B cell (primary cell): ENCODE measurements around the gene PDE4A. TPM values are rescaled to one million over a fixed set of nuclear protein-coding genes. Genes with fewer than 3 reads are reported as not detected.

Experiments used
- ATAC-seq: fragments of 200-7000 bp; cut with Tn5 transposase; one replicate; pipeline ENCODE4 v1.10.0; 2021; ENCODE audit warnings: low read depth, mild to moderate bottlenecking, moderate number of reproducible peaks, moderate library complexity
- CTCF ChIA-PET: fragments of 350-600 bp; sonication (Branson Sonifier 250); formaldehyde crosslinking; loops from one replicate; lab custom pipeline; 2021; ENCODE audit warnings: antibody characterized with exemption, inconsistent platforms; lab: Charles Lee
- POLR2A ChIA-PET: fragments of 350-600 bp; sonication (Branson Sonifier 250); formaldehyde crosslinking; loops from one replicate; lab custom pipeline; 2021; ENCODE audit warnings: antibody characterized with exemption; lab: Charles Lee
- DNase-seq: peaks from one replicate; pipeline ENCODE4 v3.0.0; 2013
- H2AFZ ChIP-seq: 2 replicates; pipeline ENCODE4 v1.6.1; 2012; ENCODE audit warnings: mild to moderate bottlenecking, low read depth, low read length; ENCODE audit not compliant: insufficient read depth, poor library complexity, severe bottlenecking
- H3K27ac ChIP-seq, 2 donors: 1 replicate in 1 of 2; 2 replicates in 1 of 2; pipeline ENCODE4 v1.5.1; 2012 to 2013; ENCODE audit warnings: low read length in 2 of 2, mild to moderate bottlenecking in 2 of 2, moderate library complexity in 1 of 2
- H3K27me3 ChIP-seq, 4 experiments: fragments of 200-600 bp in 1 of 4; sonication (generic) in 1 of 4; replicated peaks in 1 of 4; 1 replicate in 2 of 4; 2 replicates in 2 of 4; pipeline versions ENCODE4 v1.6.1 to v1.7.0; 2013 to 2016; ENCODE audit warnings: low read length in 3 of 4, mild to moderate bottlenecking in 2 of 4, mixed read lengths in 1 of 4, moderate library complexity in 1 of 4; ENCODE audit not compliant: insufficient read depth in 4 of 4, control insufficient read depth in 3 of 4; ENCODE audit errors: control extremely low read depth in 1 of 4
- H3K36me3 ChIP-seq, 2 experiments: replicated peaks in 1 of 2; 1 replicate in 1 of 2; 2 replicates in 1 of 2; pipeline versions ENCODE4 v1.6.1 to v1.7.1; 2013; ENCODE audit warnings: low read length in 1 of 2; ENCODE audit not compliant: insufficient read depth in 2 of 2, control insufficient read depth in 1 of 2; ENCODE audit errors: control extremely low read depth in 1 of 2, extremely low read depth in 1 of 2
- H3K4me1 ChIP-seq, 2 donors: fragments of 200-600 bp in 1 of 2; sonication (generic) in 1 of 2; 1 replicate in 1 of 2; 2 replicates in 1 of 2; pipeline versions ENCODE4 v1.5.1 to v1.6.1; 2013 to 2017; ENCODE audit warnings: low read length in 2 of 2; ENCODE audit not compliant: control insufficient read depth in 2 of 2, insufficient read depth in 2 of 2
- H3K4me2 ChIP-seq: replicated peaks from 2 replicates; pipeline ENCODE3; 2012; ENCODE audit warnings: mild to moderate bottlenecking, low read depth, low read length; ENCODE audit not compliant: poor library complexity, severe bottlenecking
- H3K4me3 ChIP-seq, 5 experiments: fragments of 200-600 bp in 1 of 5; sonication (generic) in 1 of 5; 1 replicate in 3 of 5; 2 replicates in 2 of 5; pipeline versions ENCODE4 v1.5.1 to v1.7.0; 2011 to 2016; ENCODE audit warnings: low read length in 4 of 5, mild to moderate bottlenecking in 4 of 5, low read depth in 2 of 5, control low read depth in 1 of 5, moderate library complexity in 1 of 5; ENCODE audit not compliant: insufficient read depth in 1 of 5; ENCODE audit errors: control extremely low read depth in 1 of 5, extremely low read depth in 1 of 5
- H3K79me2 ChIP-seq: fragments of 200-600 bp; sonication (generic); one replicate; pipeline ENCODE4 v1.6.0; 2016; ENCODE audit warnings: low read length; ENCODE audit not compliant: control insufficient read depth, insufficient read depth
- H3K9ac ChIP-seq: fragments of 200-600 bp; sonication (generic); 2 replicates; pipeline ENCODE4 v1.6.1; 2017; ENCODE audit warnings: mild to moderate bottlenecking, low read length, moderate library complexity
- H3K9me3 ChIP-seq, 3 donors: one replicate each; pipeline versions ENCODE4 v1.6.1 to v1.7.1; 2013; ENCODE audit warnings: low read length in 2 of 3; ENCODE audit not compliant: control insufficient read depth in 2 of 3, insufficient read depth in 1 of 3; ENCODE audit errors: control extremely low read depth in 1 of 3
- H4K20me1 ChIP-seq: 2 replicates; pipeline ENCODE4 v1.6.0; 2012; ENCODE audit warnings: mild to moderate bottlenecking, low read length; ENCODE audit not compliant: insufficient read depth, control insufficient read depth, poor library complexity, severe bottlenecking
- H3K27ac Mint-ChIP-seq: one replicate; pipeline ENCODE4 v1.8.0; 2021; ENCODE audit warnings: mixed read lengths
- H3K27me3 Mint-ChIP-seq: one replicate; pipeline ENCODE4 v1.8.0; 2021; ENCODE audit warnings: mixed read lengths
- H3K4me1 Mint-ChIP-seq: one replicate; pipeline ENCODE4 v1.8.0; 2021; ENCODE audit warnings: mixed read lengths
- H3K4me3 Mint-ChIP-seq: one replicate; pipeline ENCODE4 v1.8.0; 2021; ENCODE audit warnings: mixed read lengths
- H3K9me3 Mint-ChIP-seq: one replicate; pipeline ENCODE4 v1.8.0; 2022; ENCODE audit warnings: mixed read lengths; ENCODE audit not compliant: insufficient read depth
- CTCF ChIP-seq: fragments of 200-600 bp; IDR thresholded peaks from one replicate; pipeline ENCODE4 v1.8.0; 2022; ENCODE audit warnings: antibody characterized with exemption, mild to moderate bottlenecking
- EZH2 ChIP-seq: IDR thresholded peaks from 2 replicates; pipeline ENCODE4 v1.6.1; 2012; ENCODE audit warnings: borderline replicate concordance, low read depth, mild to moderate bottlenecking, moderate library complexity, low read length; ENCODE audit not compliant: insufficient read depth, poor library complexity, severe bottlenecking
- WGBS: methylation state at CpG from one replicate; pipeline ENCODE4 v1.1.5; 2013; ENCODE audit warnings: missing lambda C conversion rate; ENCODE audit not compliant: insufficient coverage; 5-methylcytosine and 5-hydroxymethylcytosine counted together
- intact Hi-C: fragments of 100-400 bp; cut with micrococcal nuclease; formaldehyde crosslinking; loops from one replicate; pipeline ENCODE4 v1.10.0; 2022
- polyA plus RNA-seq: library from polyadenylated mRNA; depleted of rRNA; stranded (reverse); fragments of >200 nt; gene quantifications from 2 replicates; pipeline ENCODE4 v1.2.3, GENCODE V29; 2012
- total RNA-seq, 2 donors: library from RNA; stranded (reverse); fragments of 120-200 nt in 1 of 2; gene quantifications; 1 replicate in 1 of 2; 2 replicates in 1 of 2; pipeline versions ENCODE4 v1.2.3 to v1.2.4, GENCODE V29; 2013 to 2022

Gene PDE4A
- total and polyA plus RNA-seq, 2 donors (not counting 1 experiment from before 2014, with no cell fraction given) = 1.5 to 10.9 TPM

DNA sequence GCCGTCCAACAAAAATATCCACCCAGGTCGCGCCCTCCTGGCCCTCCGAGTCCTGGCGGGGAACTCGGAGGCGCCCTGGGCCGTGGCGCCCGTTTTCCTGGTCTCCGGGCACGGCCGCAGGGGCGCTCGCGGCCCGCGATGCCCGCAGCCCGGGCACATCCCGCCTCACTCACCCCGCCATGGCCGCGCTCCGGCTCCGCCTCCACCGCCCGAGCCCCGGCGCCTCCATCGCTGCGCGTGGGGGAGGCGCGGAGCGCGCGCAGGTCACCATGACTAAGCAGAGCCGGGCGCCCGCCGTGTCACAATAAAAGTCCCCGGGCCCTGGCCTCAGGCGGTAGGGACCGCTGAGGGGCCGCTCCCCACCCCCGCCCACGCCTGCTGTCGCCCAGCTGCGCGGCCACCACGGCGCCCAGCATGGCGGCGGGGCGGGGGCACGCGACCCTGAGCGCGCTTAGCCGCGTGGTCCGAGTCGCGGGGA lies 82.2 kb downstream of the PDE4A start:
- Histone ChIP-seq H3K27ac (peak overlapping the region; percentile 63 to 69), H3K36me3 (peaks cover 0 to 10% of the 10 kb centered on the region in 2 experiments), H4K20me1 (no peaks in the 10 kb centered on the region), H3K79me2 (peaks cover 27% of the 10 kb centered on the region), H3K4me1 (peaks cover 6 to 18% of the 10 kb centered on the region in 2 donors), H3K4me2 (peak overlapping the region; percentile 99), H3K4me3 (peak overlapping the region in 4 of 5 experiments; percentile 72 to 87 (median 78)), H3K9ac (peak overlapping the region; percentile 91), H2AFZ (peak overlapping the region; percentile 90), H3K9me3 (no peaks in the 10 kb centered on the region), H3K27me3 (no peaks in the 10 kb centered on the region)
- peak overlapping the region; percentile 88 for H3K4me3 Mint-ChIP-seq
- peak overlapping the region; percentile 85 for H3K27ac Mint-ChIP-seq
- under 1% methylated on average over 65 of the region's 65 CpGs for WGBS
- intact Hi-C loops = loop anchor here (1.0 to 5.0 kb wide), 5 partner anchors 42 to 154 kb away; partner anchors contain the start of gene CDC37
- ATAC-seq (peak; percentile 87), DNase-seq (peak; percentile 87)
- no peak for TF ChIP-seq CTCF
- TF ChIP-seq EZH2 = no peak
- ChIA-PET POLR2A (interaction anchor here (0.6 to 1.0 kb wide), 3 partner anchors 63 to 102 kb away, joined by 3 read pairs; partner anchors contain the start of gene KRI1), CTCF (interaction anchor here (1.3 kb wide), 1 partner anchor 142 kb away, joined by 3 read pairs; no protein-coding TSS in a partner anchor)
- no peaks in the 10 kb centered on the region for H3K9me3 Mint-ChIP-seq
- H3K27me3 Mint-ChIP-seq = no peaks in the 10 kb centered on the region
- H3K4me1 Mint-ChIP-seq = peaks cover 22% of the 10 kb centered on the region
